Astrocyte (in vitro differentiated cells and primary cell): Measurements from ENCODE around the gene SNTB2. TPM values are rescaled to one million over a fixed set of nuclear protein-coding genes. Genes with fewer than 3 reads are reported as not detected.
A peak's percentile ranks its signal among the peaks of the same experiment; 100 is the strongest.

Experiments
- DNase-seq: peaks from one replicate; pipeline ENCODE4 v3.0.0-alpha.2; 2010; ENCODE audit warnings: low read depth
- FAIRE-seq: peaks from 2 replicates; lab custom pipeline; 2011; peaks lifted over from hg19 to GRCh38; lab: Jason Lieb, UNC
- H2AFZ ChIP-seq: 2 replicates; pipeline ENCODE4 v1.6.0; 2012; ENCODE audit warnings: low read depth, low read length, inconsistent platforms
- H3K27ac ChIP-seq: 2 replicates; pipeline ENCODE4 v1.5.1; 2011; ENCODE audit warnings: low read depth, low read length, inconsistent platforms
- H3K27me3 ChIP-seq: 2 replicates; pipeline ENCODE4 v1.6.0; 2011; ENCODE audit warnings: low read length, inconsistent platforms; ENCODE audit not compliant: insufficient read depth
- H3K36me3 ChIP-seq: 2 replicates; pipeline ENCODE4 v1.5.1; 2011; ENCODE audit warnings: low read length, inconsistent platforms; ENCODE audit not compliant: insufficient read depth
- H3K4me1 ChIP-seq: 2 replicates; pipeline ENCODE4 v1.5.1; 2011; ENCODE audit warnings: low read length, inconsistent platforms; ENCODE audit not compliant: insufficient read depth
- H3K4me2 ChIP-seq: 2 replicates; pipeline ENCODE4 v1.6.0; 2012; ENCODE audit warnings: low read length, inconsistent platforms
- H3K4me3 ChIP-seq: 2 replicates; pipeline ENCODE4 v1.5.1; 2011; ENCODE audit warnings: low read depth, mild to moderate bottlenecking, low read length, inconsistent platforms; ENCODE audit not compliant: insufficient read depth
- H3K79me2 ChIP-seq: 2 replicates; pipeline ENCODE4 v1.6.0; 2012; ENCODE audit warnings: mild to moderate bottlenecking, low read length, inconsistent platforms; ENCODE audit not compliant: insufficient read depth
- H3K9ac ChIP-seq: 2 replicates; pipeline ENCODE4 v1.6.0; 2012; ENCODE audit warnings: mild to moderate bottlenecking, low read length, inconsistent platforms
- H3K9me3 ChIP-seq: 2 replicates; pipeline ENCODE4 v1.5.1; 2012; ENCODE audit warnings: low read depth, mild to moderate bottlenecking, low read length, inconsistent platforms; ENCODE audit not compliant: insufficient read depth
- H4K20me1 ChIP-seq: 2 replicates; pipeline ENCODE4 v1.6.0; 2012; ENCODE audit warnings: low read length, inconsistent platforms; ENCODE audit not compliant: insufficient read depth
- H3K27ac Mint-ChIP-seq: one replicate; pipeline ENCODE4 v1.8.0; 2021; ENCODE audit warnings: mild to moderate bottlenecking, mixed read lengths; ENCODE audit not compliant: unreplicated experiment
- H3K27me3 Mint-ChIP-seq: one replicate; pipeline ENCODE4 v1.8.0; 2021; ENCODE audit warnings: low read depth, mixed read lengths; ENCODE audit not compliant: unreplicated experiment
- H3K36me3 Mint-ChIP-seq: one replicate; pipeline ENCODE4 v1.8.0; 2021; ENCODE audit warnings: low read depth, mixed read lengths; ENCODE audit not compliant: unreplicated experiment
- H3K4me1 Mint-ChIP-seq: one replicate; pipeline ENCODE4 v1.8.0; 2021; ENCODE audit warnings: low read depth, mixed read lengths; ENCODE audit not compliant: unreplicated experiment
- H3K4me3 Mint-ChIP-seq: one replicate; pipeline ENCODE4 v1.8.0; 2021; ENCODE audit warnings: mild to moderate bottlenecking, moderate library complexity, mixed read lengths; ENCODE audit not compliant: unreplicated experiment
- H3K9me3 Mint-ChIP-seq: one replicate; pipeline ENCODE4 v1.8.0; 2021; ENCODE audit warnings: mild to moderate bottlenecking, mixed read lengths; ENCODE audit not compliant: unreplicated experiment
- CTCF ChIP-seq: IDR thresholded peaks from 2 replicates; pipeline ENCODE4 v1.5.1; 2011; ENCODE audit warnings: low read depth, mild to moderate bottlenecking, inconsistent platforms, low read length, moderate library complexity; ENCODE audit not compliant: insufficient read depth
- EZH2 ChIP-seq: IDR thresholded peaks from 2 replicates; pipeline ENCODE4 v1.6.1; 2012; ENCODE audit warnings: mild to moderate bottlenecking, low read length, inconsistent platforms; ENCODE audit not compliant: insufficient read depth
- total RNA-seq: library from RNA; stranded (reverse); gene quantifications from 2 replicates; pipeline ENCODE4 v1.2.1, GENCODE V29; 2021

Gene SNTB2
- total RNA-seq, 1 donor from 2014 or later, result 30.4 TPM

- peak overlapping the region; percentile 100 for H3K4me3 Mint-ChIP-seq
- Histone ChIP-seq H4K20me1 (peaks cover 3% of the 10 kb centered on the region), H3K36me3 (peaks cover 37% of the 10 kb centered on the region), H3K9me3 (no peaks in the 10 kb centered on the region), H3K27ac (peak overlapping the region; percentile 77), H3K4me3 (peak overlapping the region; percentile 90), H3K79me2 (peaks cover 74% of the 10 kb centered on the region), H3K27me3 (no peaks in the 10 kb centered on the region), H3K4me2 (peak overlapping the region; percentile 99), H3K4me1 (peaks cover 19% of the 10 kb centered on the region), H3K9ac (peak overlapping the region; percentile 90), H2AFZ (peak overlapping the region; percentile 63)
- TF ChIP-seq EZH2 (no peak), CTCF (no peak)
- H3K36me3 Mint-ChIP-seq, result peaks cover 13% of the 10 kb centered on the region
- peak overlapping the region; percentile 99 for H3K27ac Mint-ChIP-seq
- DNase-seq (no peak), FAIRE-seq (no peak)
- H3K9me3 Mint-ChIP-seq, result no peaks in the 10 kb centered on the region
- H3K4me1 Mint-ChIP-seq, result peaks cover 18% of the 10 kb centered on the region
- no peaks in the 10 kb centered on the region for H3K27me3 Mint-ChIP-seq
Observed at GRCh38 chr16:69340095-69340644, 153.2 kb downstream of the SNTB2 start.

GRCh38 chr16:69344171-69344570, 157.2 kb downstream of the SNTB2 start:
- Histone ChIP-seq H3K79me2 (peaks cover 40% of the 10 kb centered on the region), H3K9ac (no peak overlapping the region), H3K4me3 (no peak overlapping the region), H3K4me2 (no peak overlapping the region), H3K27ac (no peak overlapping the region), H3K36me3 (peaks cover 29% of the 10 kb centered on the region), H3K9me3 (no peaks in the 10 kb centered on the region), H2AFZ (no peak overlapping the region), H3K4me1 (peaks cover 12% of the 10 kb centered on the region), H4K20me1 (no peaks in the 10 kb centered on the region), H3K27me3 (no peaks in the 10 kb centered on the region)
- Mint-ChIP-seq H3K27me3 (no peaks in the 10 kb centered on the region), H3K4me1 (peaks cover 10% of the 10 kb centered on the region), H3K9me3 (no peaks in the 10 kb centered on the region), H3K27ac (no peak overlapping the region), H3K4me3 (no peak overlapping the region), H3K36me3 (peaks cover 6% of the 10 kb centered on the region)
- FAIRE-seq (no peak), DNase-seq (no peak)
- TF ChIP-seq EZH2, result no peak
- TF ChIP-seq CTCF, result no peak

GRCh38 chr16:69345923-69346322, 159.0 kb downstream of the SNTB2 start:
- TF ChIP-seq CTCF (no peak), EZH2 (no peak)
- H3K9me3 ChIP-seq, result no peaks in the 10 kb centered on the region
- peaks cover 6% of the 10 kb centered on the region for H3K4me1 ChIP-seq
- DNase-seq (no peak), FAIRE-seq (no peak)
- peaks cover 8% of the 10 kb centered on the region for H3K4me1 Mint-ChIP-seq
- H3K4me3 Mint-ChIP-seq, result no peak overlapping the region
- no peaks in the 10 kb centered on the region for H4K20me1 ChIP-seq
- no peak overlapping the region for H3K4me2 ChIP-seq
- H3K27me3 Mint-ChIP-seq, result no peaks in the 10 kb centered on the region
- no peaks in the 10 kb centered on the region for H3K9me3 Mint-ChIP-seq
- H3K79me2 ChIP-seq, result peaks cover 26% of the 10 kb centered on the region
- H2AFZ ChIP-seq, result no peak overlapping the region
- peaks cover 5% of the 10 kb centered on the region for H3K36me3 Mint-ChIP-seq
- H3K36me3 ChIP-seq, result peaks cover 29% of the 10 kb centered on the region
- no peaks in the 10 kb centered on the region for H3K27me3 ChIP-seq
- no peak overlapping the region for H3K4me3 ChIP-seq
- no peak overlapping the region for H3K27ac Mint-ChIP-seq
- no peak overlapping the region for H3K27ac ChIP-seq
- H3K9ac ChIP-seq, result no peak overlapping the region
